ENCODE results near the gene TEX11.
"Not testable (repeated sequence)": the region's sequence is repeated elsewhere in the genome, so short reads cannot be mapped to it uniquely, and the experiment has no call there.

The TEX11 gene

DNA sequence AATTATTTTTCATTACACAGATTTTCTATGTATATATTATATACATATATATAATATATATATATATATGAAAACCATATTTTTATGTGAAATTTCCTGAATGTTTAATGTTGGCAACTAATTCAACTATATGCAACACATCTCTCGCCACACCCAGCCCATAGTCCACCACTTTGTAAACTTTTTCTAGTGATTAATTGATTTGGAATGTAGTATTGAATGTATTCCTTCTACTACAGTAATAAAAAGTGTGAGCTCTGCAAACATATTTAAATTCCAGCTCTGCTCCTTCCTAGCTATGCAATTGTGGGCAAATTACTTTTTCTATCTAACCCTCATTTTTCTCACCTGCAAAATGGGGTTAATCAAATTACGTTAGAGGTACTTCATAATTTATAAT is 187.8 kb downstream of the TEX11 start:
- no peak for TF ChIP-seq JUND (IDR thresholded peaks at IDR 0.05; ENCODE audit: low read depth)
- in situ Hi-C loops (cut with HindIII; ENCODE audit: low pct_unique_long_range_greater_than_20kb, low sequenced_read_pairs) = no loop called here

DNA sequence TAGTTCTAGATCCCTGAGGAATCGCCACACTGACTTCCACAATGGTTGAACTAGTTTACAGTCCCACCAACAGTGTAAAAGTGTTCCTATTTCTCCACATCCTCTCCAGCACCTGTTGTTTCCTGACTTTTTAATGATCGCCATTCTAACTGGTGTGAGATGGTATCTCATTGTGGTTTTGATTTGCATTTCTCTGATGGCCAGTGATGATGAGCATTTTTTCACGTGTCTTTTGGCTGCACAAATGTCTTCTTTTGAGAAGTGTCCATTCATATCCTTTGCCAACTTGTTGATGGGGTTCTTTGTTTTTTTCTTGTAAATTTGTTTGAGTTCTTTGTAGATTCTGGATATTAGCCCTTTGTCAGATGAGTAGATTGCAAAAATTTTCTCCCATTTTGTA is 197.2 kb downstream of the TEX11 start:
- in situ Hi-C loops (cut with HindIII; ENCODE audit: low pct_unique_long_range_greater_than_20kb, low sequenced_read_pairs); DNase-seq (ENCODE audit: low read depth in 1 of 2, low spot score in 1 of 2): not testable (repeated sequence)

More for the DNA sequence above, 187.8 kb downstream of the TEX11 start:
- DNase-seq (ENCODE audit: low read depth in 1 of 2, low spot score in 1 of 2) = no peak

DNA sequence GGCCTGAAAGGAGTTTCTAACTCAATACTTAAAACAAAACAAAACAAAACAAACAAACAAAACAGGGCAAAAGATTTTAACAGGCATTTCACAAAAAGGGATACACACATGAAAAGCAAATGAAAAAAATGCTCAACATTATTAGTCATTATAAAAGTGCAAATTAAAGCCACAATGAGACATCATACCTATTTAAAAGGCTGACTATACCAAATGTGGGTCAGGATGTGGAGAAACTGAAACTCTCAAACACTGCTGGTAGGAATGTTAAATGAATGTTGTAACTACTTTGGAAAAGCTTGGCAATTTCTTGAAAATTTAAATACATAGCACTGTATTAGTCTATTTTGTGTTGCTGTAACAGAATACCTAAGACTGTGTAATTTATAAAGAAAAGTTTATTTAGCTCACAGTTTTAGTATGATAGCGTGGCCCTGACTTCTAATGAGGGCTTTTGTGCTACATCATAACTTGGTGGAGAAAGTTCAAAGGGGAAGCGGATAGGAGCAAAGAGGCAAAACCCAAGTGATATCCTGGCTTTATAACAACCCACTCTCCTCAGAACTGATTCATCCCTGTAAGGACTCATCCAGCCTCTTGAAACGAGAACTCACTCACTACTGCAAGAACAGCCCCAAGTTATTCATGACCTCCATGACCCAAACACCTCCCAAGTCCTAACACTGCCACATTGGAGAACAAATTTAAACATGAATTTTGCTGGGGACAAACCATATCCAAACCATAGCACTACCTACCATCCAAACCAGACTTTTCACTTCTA is 214.0 kb downstream of the TEX11 start:
- TF ChIP-seq JUND (IDR thresholded peaks at IDR 0.05; ENCODE audit: low read depth) = no peak
- in situ Hi-C loops (cut with HindIII; ENCODE audit: low pct_unique_long_range_greater_than_20kb, low sequenced_read_pairs) = no loop called here
- DNase-seq (ENCODE audit: low read depth in 1 of 2, low spot score in 1 of 2) = no peak

DNA sequence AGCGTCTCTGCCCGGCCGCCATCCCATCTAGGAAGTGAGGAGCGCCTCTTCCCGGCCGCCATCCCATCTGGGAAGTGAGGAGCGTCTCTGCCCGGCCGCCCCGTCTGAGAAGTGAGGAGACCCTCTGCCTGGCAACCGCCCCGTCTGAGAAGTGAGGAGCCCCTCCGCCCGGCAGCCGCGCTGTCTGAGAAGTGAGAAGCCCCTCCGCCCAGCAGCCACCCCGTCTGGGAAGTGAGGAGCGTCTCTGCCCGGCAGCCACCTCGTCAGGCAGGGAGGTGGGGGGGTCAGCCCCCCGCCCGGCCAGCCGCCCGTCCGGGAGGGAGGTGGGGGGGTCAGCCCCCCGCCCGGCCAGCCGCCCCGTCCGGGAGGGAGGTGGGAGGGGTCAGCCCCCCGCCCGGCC is 229.1 kb downstream of the TEX11 start:
- in situ Hi-C loops (cut with HindIII; ENCODE audit: low pct_unique_long_range_greater_than_20kb, low sequenced_read_pairs) = not testable (repeated sequence)

DNA sequence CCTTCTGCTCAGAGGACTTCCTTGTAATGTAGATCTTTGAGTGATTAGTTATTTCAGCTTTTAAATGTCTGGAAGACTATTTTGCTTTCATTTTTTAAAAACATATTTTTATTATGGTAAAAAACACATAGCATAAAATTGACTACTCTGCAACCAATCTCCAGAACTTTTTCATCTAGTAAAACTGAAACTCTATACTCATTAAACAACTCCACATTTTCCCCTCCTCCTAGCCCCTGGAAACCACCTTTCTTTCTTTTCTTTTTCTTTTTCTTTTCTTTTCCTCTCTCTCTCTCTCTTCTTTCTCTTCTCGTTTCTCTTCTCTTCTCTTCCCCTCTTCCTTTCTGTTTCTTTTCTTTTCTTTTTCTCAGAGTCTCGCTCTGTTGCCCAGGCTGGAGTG is 233.2 kb downstream of the TEX11 start:
- in situ Hi-C loops (cut with HindIII; ENCODE audit: low pct_unique_long_range_greater_than_20kb, low sequenced_read_pairs) = no loop called here
- DNase-seq (ENCODE audit: low read depth in 1 of 2, low spot score in 1 of 2) = no peak
- no peak for TF ChIP-seq JUND (IDR thresholded peaks at IDR 0.05; ENCODE audit: low read depth)

More for the DNA sequence above, 229.1 kb downstream of the TEX11 start:
- DNase-seq (ENCODE audit: low read depth in 1 of 2, low spot score in 1 of 2) = not testable (repeated sequence)

DNA sequence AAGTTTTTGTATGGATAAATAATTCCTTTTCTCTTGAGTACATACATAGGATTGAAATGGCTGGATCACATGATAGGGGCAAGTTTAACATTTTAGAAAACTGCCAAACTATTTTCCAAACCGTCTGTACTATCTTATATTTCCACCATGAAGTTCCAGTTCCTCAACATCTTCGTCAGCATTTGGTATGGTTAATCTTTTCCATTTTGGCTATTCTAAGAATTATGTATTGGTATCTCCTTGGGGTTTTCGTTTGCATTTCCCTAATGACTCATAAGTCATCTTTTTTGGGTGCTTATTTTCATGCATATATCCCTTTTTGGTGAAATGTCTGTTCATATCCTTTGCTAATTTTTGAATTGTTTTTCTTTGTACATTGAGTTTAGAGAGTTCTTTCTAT is 236.2 kb downstream of the TEX11 start:
- no peak for DNase-seq (ENCODE audit: low read depth in 1 of 2, low spot score in 1 of 2)
- no peak for TF ChIP-seq JUND (IDR thresholded peaks at IDR 0.05; ENCODE audit: low read depth)
- in situ Hi-C loops (cut with HindIII; ENCODE audit: low pct_unique_long_range_greater_than_20kb, low sequenced_read_pairs) = no loop called here

DNA sequence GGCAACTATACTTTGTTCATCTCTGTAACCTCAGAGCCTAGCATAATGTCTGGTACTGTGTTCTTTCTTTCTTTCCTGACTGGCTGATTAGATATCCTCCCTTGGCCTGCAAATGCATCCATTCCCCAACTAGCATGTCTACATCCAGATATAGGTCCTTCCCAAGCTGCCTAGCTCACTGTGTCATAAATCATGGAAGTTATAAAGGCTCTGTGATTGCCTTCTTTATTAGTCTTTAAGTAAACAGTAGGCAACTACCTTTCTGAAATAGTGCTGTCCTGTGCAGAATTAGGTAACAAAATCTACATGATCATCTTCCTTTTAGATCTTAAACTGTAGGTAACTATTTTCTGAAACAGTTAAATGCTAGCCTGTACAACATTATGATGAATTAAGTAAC is 239.4 kb downstream of the TEX11 start:
- DNase-seq (ENCODE audit: low read depth in 1 of 2, low spot score in 1 of 2) = no peak
- in situ Hi-C loops (cut with HindIII; ENCODE audit: low pct_unique_long_range_greater_than_20kb, low sequenced_read_pairs) = no loop called here
- no peak for TF ChIP-seq JUND (IDR thresholded peaks at IDR 0.05; ENCODE audit: low read depth)

DNA sequence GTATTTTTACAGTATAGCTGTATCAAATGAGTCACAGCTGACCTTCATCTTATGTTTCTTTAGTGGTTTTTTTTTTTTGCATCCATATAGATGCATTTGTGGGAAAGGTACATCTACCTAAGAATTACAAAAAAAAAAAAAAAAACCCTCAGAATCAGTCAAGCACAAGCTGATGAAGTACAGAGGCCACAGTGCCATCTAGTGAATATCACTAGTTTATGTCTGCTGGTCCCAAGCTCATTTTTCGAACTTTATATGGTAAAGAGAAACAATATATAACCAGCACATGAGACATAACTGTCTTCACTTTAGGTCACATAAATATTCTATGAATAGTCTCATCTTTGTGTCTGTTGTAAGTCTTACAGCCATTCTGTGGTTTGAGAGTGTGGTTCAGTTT is 243.8 kb downstream of the TEX11 start:
- peak in 1 of 2 experiments; percentile 17 for DNase-seq (ENCODE audit: low read depth in 1 of 2, low spot score in 1 of 2)
- no peak for TF ChIP-seq JUND (IDR thresholded peaks at IDR 0.05; ENCODE audit: low read depth)
- in situ Hi-C loops (cut with HindIII; ENCODE audit: low pct_unique_long_range_greater_than_20kb, low sequenced_read_pairs) = no loop called here

DNA sequence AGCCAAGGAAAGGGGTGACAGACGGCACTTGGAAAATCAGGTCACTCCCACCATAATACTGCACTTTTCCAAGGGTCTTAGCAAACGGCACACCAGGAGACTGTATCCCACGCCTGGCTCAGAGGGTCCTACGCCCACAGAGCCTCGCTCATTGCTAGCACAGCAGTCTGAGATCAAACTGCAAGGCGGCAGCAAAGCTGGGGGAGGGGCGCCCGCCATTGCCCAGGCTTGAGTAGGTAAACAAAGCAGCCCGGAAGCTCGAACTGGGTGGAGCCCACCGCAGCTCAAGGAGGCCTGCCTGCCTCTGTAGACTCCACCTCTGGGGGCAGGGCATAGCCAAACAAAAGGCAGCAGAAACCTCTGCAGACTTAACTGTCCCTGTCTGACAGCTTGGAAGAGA is 247.4 kb downstream of the TEX11 start:
- DNase-seq (ENCODE audit: low read depth in 1 of 2, low spot score in 1 of 2); in situ Hi-C loops (cut with HindIII; ENCODE audit: low pct_unique_long_range_greater_than_20kb, low sequenced_read_pairs): not testable (repeated sequence)

DNA sequence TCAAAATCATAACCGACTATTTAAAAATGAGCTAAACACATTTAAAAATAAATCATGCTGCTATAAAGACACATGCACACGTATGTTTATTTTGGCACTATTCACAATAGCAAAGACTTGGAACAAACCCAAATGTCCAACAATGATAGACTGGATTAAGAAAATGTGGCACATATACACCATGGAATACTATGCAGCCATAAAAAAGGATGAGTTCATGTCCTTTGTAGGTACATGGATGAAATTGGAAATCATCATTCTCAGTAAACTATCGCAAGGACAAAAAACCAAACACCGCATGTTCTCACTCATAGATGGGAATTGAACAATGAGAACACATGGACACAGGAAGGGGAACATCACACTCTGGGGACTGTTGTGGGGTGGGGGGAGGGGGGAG is 251.0 kb downstream of the TEX11 start:
- in situ Hi-C loops (cut with HindIII; ENCODE audit: low pct_unique_long_range_greater_than_20kb, low sequenced_read_pairs); DNase-seq (ENCODE audit: low read depth in 1 of 2, low spot score in 1 of 2): not testable (repeated sequence)

DNA sequence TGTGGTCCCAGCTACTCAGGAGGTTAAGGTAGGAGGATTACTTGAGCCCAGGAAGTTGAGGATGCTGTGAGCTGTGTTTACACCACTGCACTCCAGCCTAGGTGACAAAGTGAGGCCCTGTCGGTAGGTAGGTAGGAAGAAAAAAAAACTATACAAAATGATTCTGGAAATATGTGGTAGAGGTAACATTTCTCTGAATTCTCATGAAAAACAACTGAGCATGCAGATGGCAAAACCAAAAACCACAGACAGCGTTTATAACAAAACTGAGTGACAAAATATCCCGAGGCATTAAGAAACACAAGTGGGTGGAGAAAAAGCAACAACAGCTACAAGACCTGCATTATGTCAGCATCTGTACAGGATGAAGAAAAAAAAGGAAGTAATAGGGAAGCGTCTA is 252.2 kb downstream of the TEX11 start:
- no peak for TF ChIP-seq JUND (IDR thresholded peaks at IDR 0.05; ENCODE audit: low read depth)
- DNase-seq (ENCODE audit: low read depth in 1 of 2, low spot score in 1 of 2) = no peak
- in situ Hi-C loops (cut with HindIII; ENCODE audit: low pct_unique_long_range_greater_than_20kb, low sequenced_read_pairs) = no loop called here

DNA sequence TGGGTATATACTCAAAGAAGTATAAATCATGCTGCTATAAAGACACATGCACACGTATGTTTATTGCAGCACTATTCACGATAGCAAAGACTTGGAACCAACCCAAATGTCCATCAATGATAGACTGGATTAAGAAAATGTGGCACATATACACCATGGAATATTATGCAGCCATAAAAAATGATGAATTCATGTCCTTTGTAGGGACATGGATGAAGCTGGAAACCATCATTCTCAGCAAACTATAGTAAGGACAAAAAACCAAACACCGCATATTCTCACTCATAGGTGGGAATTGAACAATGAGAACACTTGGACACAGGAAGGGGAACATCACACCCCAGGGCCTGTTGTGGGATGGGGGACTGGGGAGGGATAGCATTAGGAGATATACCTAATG is 260.6 kb downstream of the TEX11 start:
- in situ Hi-C loops (cut with HindIII; ENCODE audit: low pct_unique_long_range_greater_than_20kb, low sequenced_read_pairs); DNase-seq (ENCODE audit: low read depth in 1 of 2, low spot score in 1 of 2): not testable (repeated sequence)

DNA sequence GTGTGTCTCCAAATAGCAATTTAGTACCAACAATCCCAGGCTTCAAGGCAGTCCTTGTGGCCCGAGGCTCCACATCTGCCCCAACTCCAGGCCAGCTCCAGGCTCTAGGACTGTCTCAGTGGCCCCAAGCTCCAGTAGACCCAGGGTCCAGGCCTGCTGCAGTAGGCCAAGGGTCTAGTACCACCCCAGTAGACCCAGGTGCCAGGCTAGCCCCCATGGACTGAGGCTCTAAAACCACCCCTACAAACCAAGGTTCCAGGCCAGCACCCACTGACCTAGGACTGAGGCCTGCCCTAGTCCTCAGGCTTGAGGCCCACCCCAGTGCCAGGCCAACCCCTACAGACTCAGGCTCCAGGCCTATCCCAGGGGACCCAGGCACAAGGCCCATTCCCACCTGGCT is 272.3 kb downstream of the TEX11 start:
- in situ Hi-C loops (cut with HindIII; ENCODE audit: low pct_unique_long_range_greater_than_20kb, low sequenced_read_pairs) = no loop called here
- DNase-seq (ENCODE audit: low read depth in 1 of 2, low spot score in 1 of 2) = no peak
- TF ChIP-seq JUND (IDR thresholded peaks at IDR 0.05; ENCODE audit: low read depth) = no peak

DNA sequence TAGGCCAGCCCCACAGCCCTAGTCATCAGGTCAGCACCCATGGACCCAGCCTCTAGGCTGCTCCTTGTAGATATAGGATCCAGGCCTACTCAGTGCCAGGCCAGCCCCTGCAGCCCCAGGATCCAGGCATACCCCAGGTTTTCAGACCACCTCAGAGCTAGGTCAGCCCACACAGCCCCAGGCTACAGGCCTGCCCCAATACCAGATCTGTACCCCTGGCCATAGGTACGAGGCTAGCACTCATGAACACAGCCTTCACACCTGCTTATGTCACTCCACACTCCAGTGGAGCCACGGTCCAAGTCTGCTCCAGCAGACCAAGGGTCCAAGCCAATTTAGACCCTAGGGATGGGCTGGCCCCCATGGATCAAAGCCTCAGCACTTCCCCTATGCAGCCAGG is 272.8 kb downstream of the TEX11 start:
- in situ Hi-C loops (cut with HindIII; ENCODE audit: low pct_unique_long_range_greater_than_20kb, low sequenced_read_pairs) = no loop called here
- TF ChIP-seq JUND (IDR thresholded peaks at IDR 0.05; ENCODE audit: low read depth) = no peak
- no peak for DNase-seq (ENCODE audit: low read depth in 1 of 2, low spot score in 1 of 2)

Measured in T47D (cell line).